Calu3 (cell line): ENCODE results near the gene RPL28. TPM values are rescaled to one million over a fixed set of nuclear protein-coding genes. Genes with fewer than 3 reads are reported as not detected.
A peak's percentile ranks its signal among the peaks of the same experiment; 100 is the strongest.

Source experiments
- BruUV-seq: library from RNA; stranded (reverse); fragments of 400-500 nt; replicated peaks from 2 replicates; lab custom pipeline; 2021; lab: Mats Ljungman, UMichigan
- CTCF ChIA-PET: fragments of 300-600 bp; sonication (Branson Sonifier 250); formaldehyde crosslinking; loops from one replicate; lab custom pipeline; 2022; ENCODE audit warnings: antibody characterized with exemption; lab: Charles Lee
- DNase-seq: peaks from one replicate; pipeline ENCODE4 v3.0.0; 2022
- H3K27ac Mint-ChIP-seq: one replicate; pipeline ENCODE4 v1.8.0; 2022; ENCODE audit warnings: mixed read lengths; ENCODE audit not compliant: unreplicated experiment
- H3K27me3 Mint-ChIP-seq: one replicate; pipeline ENCODE4 v1.8.0; 2022; ENCODE audit warnings: mixed read lengths; ENCODE audit not compliant: unreplicated experiment
- H3K36me3 Mint-ChIP-seq: one replicate; pipeline ENCODE4 v1.8.0; 2022; ENCODE audit warnings: mild to moderate bottlenecking, moderate library complexity, mixed read lengths; ENCODE audit not compliant: insufficient read depth, unreplicated experiment
- H3K4me1 Mint-ChIP-seq: one replicate; pipeline ENCODE4 v1.8.0; 2022; ENCODE audit warnings: mild to moderate bottlenecking, low read depth, mixed read lengths; ENCODE audit not compliant: unreplicated experiment
- H3K4me3 Mint-ChIP-seq: one replicate; pipeline ENCODE4 v1.8.0; 2022; ENCODE audit warnings: mild to moderate bottlenecking, low read depth, moderate library complexity, mixed read lengths; ENCODE audit not compliant: unreplicated experiment
- H3K9me3 Mint-ChIP-seq: one replicate; pipeline ENCODE4 v1.8.0; 2022; ENCODE audit warnings: low read depth, mixed read lengths; ENCODE audit not compliant: unreplicated experiment
- CTCF ChIP-seq: fragments of 200-600 bp; IDR thresholded peaks from one replicate; pipeline ENCODE4 v1.8.0; 2022; ENCODE audit warnings: antibody characterized with exemption; ENCODE audit not compliant: unreplicated experiment
- intact Hi-C: fragments of 100-400 bp; cut with micrococcal nuclease; formaldehyde crosslinking; loops from one replicate; pipeline ENCODE4 v1.10.0; 2022; ENCODE audit not compliant: unreplicated experiment
- total RNA-seq: library from RNA; stranded (reverse); gene quantifications from 2 replicates; pipeline ENCODE4 v1.2.3, GENCODE V29; 2022

RPL28 gene
- total RNA-seq, 1 experiment from 2014 or later: 1,520 TPM

- DNase-seq: no peak
- Mint-ChIP-seq H3K4me3 (peak overlapping the region; percentile 2), H3K27me3 (peaks cover 50% of the 10 kb centered on the region), H3K27ac (no peak overlapping the region), H3K9me3 (no peaks in the 10 kb centered on the region), H3K36me3 (peaks cover 45% of the 10 kb centered on the region), H3K4me1 (peaks cover 36% of the 10 kb centered on the region)
- BruUV-seq: no TSS peak
- intact Hi-C loops: no loop called here
- no peak for TF ChIP-seq CTCF
- CTCF ChIA-PET: interaction anchor here (0.7 kb wide), 1 partner anchor 941 kb away, joined by 3 read pairs; the partner anchor contains the start of gene ZSCAN5A
Observed at GRCh38 chr19:55373993-55374757, 11.6 kb upstream of the RPL28 start.

GRCh38 chr19:55376241-55376933 lies 9.3 kb upstream of the RPL28 start, which contains the start of gene TMEM190:
Gene TMEM190 (plus strand): TSS chr19:55376826. CDS start chr19:55376854, 28 bp downstream.
- Mint-ChIP-seq H3K4me3 (no peak within 1 kb of the TSS), H3K27ac (peak within 1 kb of the TSS; percentile 17), H3K36me3 (peaks cover 43% of the 10 kb centered on the region), H3K9me3 (no peaks in the 10 kb centered on the region), H3K4me1 (peaks cover 28% of the 10 kb centered on the region), H3K27me3 (peaks cover 28% of the 10 kb centered on the region)
- BruUV-seq: no TSS peak
- CTCF ChIA-PET: interaction anchor here (0.6 to 1.0 kb wide), 4 partner anchors 16 to 572 kb away, joined by 3 to 5 read pairs (median 3); no protein-coding TSS in a partner anchor
- DNase-seq: peak; percentile 53
- TF ChIP-seq CTCF: no peak
- intact Hi-C loops: no loop called here

- Mint-ChIP-seq H3K27ac (no peak overlapping the region), H3K4me3 (no peak overlapping the region), H3K4me1 (peaks cover 31% of the 10 kb centered on the region), H3K27me3 (peaks cover 16% of the 10 kb centered on the region), H3K36me3 (peaks cover 47% of the 10 kb centered on the region), H3K9me3 (no peaks in the 10 kb centered on the region)
- no peak for DNase-seq
- CTCF ChIA-PET: no interaction called here
- no peak for TF ChIP-seq CTCF
- no TSS peak for BruUV-seq
- intact Hi-C loops: no loop called here
Observed at GRCh38 chr19:55377356-55378131, 8.2 kb upstream of the RPL28 start.

GRCh38 chr19:55379174-55379573 lies 6.6 kb upstream of the RPL28 start:
- peaks cover 26% of the 10 kb centered on the region for H3K4me1 Mint-ChIP-seq
- peaks cover 51% of the 10 kb centered on the region for H3K36me3 Mint-ChIP-seq
- no peak overlapping the region for H3K4me3 Mint-ChIP-seq
- no TSS peak for BruUV-seq
- peaks cover 3% of the 10 kb centered on the region for H3K27me3 Mint-ChIP-seq
- intact Hi-C loops: no loop called here
- no peak for TF ChIP-seq CTCF
- CTCF ChIA-PET: no interaction called here
- H3K9me3 Mint-ChIP-seq: no peaks in the 10 kb centered on the region
- DNase-seq: no peak
- H3K27ac Mint-ChIP-seq: no peak overlapping the region
